GM23248 (cell line): ENCODE data around the gene TSPEAR. TPM values are rescaled to one million over a fixed set of nuclear protein-coding genes. Genes with fewer than 3 reads are reported as not detected.

Experiments
- DNase-seq: peaks from one replicate; pipeline ENCODE4 v3.0.0-alpha.2; 2015
- H2AFZ ChIP-seq: fragments of 200-600 bp; sonication (generic); 2 replicates; pipeline ENCODE4 v1.6.1; 2016; ENCODE audit warnings: antibody characterized with exemption
- H3F3A ChIP-seq: fragments of 200-600 bp; sonication (generic); 2 replicates; pipeline ENCODE4 v1.6.1; 2016; ENCODE audit warnings: mild to moderate bottlenecking, antibody characterized with exemption, mixed run types; ENCODE audit not compliant: insufficient read depth
- H3K27ac ChIP-seq: fragments of 200-600 bp; sonication (generic); 2 replicates; pipeline ENCODE4 v1.5.1; 2016; ENCODE audit warnings: mild to moderate bottlenecking
- H3K27me3 ChIP-seq: fragments of 200-600 bp; sonication (generic); replicated peaks from 2 replicates; pipeline ENCODE4 v1.6.1; 2016; ENCODE audit warnings: mild to moderate bottlenecking; ENCODE audit not compliant: insufficient read depth
- H3K36me3 ChIP-seq: fragments of 200-600 bp; sonication (generic); 2 replicates; pipeline ENCODE4 v1.6.1; 2016; ENCODE audit warnings: low read depth, mild to moderate bottlenecking
- H3K4me1 ChIP-seq: fragments of 200-600 bp; sonication (generic); 2 replicates; pipeline ENCODE4 v1.6.1; 2016; ENCODE audit warnings: mild to moderate bottlenecking; ENCODE audit not compliant: insufficient read depth
- H3K4me2 ChIP-seq: fragments of 200-600 bp; sonication (generic); one replicate; pipeline ENCODE4 v1.6.1; 2016; ENCODE audit warnings: mild to moderate bottlenecking; ENCODE audit not compliant: unreplicated experiment
- H3K4me3 ChIP-seq: fragments of 200-600 bp; sonication (generic); 2 replicates; pipeline ENCODE4 v1.5.1; 2016; ENCODE audit warnings: mild to moderate bottlenecking
- H3K79me2 ChIP-seq: fragments of 200-600 bp; sonication (generic); 2 replicates; pipeline ENCODE4 v1.6.1; 2016; ENCODE audit warnings: mild to moderate bottlenecking; ENCODE audit not compliant: insufficient read depth
- H3K9ac ChIP-seq: fragments of 200-600 bp; sonication (generic); 2 replicates; pipeline ENCODE4 v1.6.1; 2016; ENCODE audit warnings: mild to moderate bottlenecking
- H3K9me2 ChIP-seq: fragments of 200-600 bp; sonication (generic); 2 replicates; pipeline ENCODE4 v1.6.1; 2016; ENCODE audit warnings: mixed run types, mild to moderate bottlenecking, moderate library complexity; ENCODE audit not compliant: insufficient read depth
- H3K9me3 ChIP-seq: fragments of 200-600 bp; sonication (generic); one replicate; pipeline ENCODE4 v1.6.1; 2017; ENCODE audit warnings: low read depth
- H4K20me1 ChIP-seq: fragments of 200-600 bp; sonication (generic); 2 replicates; pipeline ENCODE4 v1.6.0; 2016; ENCODE audit not compliant: insufficient read depth
- EZH2 ChIP-seq: fragments of 200-600 bp; sonication (generic); IDR thresholded peaks from 2 replicates; pipeline ENCODE4 v1.6.1; 2018; ENCODE audit warnings: antibody characterized with exemption, mild to moderate bottlenecking; ENCODE audit not compliant: insufficient read depth, poor library complexity, severe bottlenecking
- EZH2phosphoT487 ChIP-seq: fragments of 200-600 bp; sonication (generic); IDR thresholded peaks from 2 replicates; pipeline ENCODE4 v1.6.1; 2018; ENCODE audit warnings: antibody characterized with exemption, moderate library complexity, mild to moderate bottlenecking, low read depth; ENCODE audit not compliant: insufficient read depth
- WGBS, 2 experiments: methylation state at CpG; one replicate each; pipeline ENCODE4 v1.1.6; 2015 to 2017; ENCODE audit warnings: low lambda C conversion rate in 2 of 2, low coverage in 1 of 2; ENCODE audit errors: missing lambda C conversion rate in 2 of 2; 5-methylcytosine and 5-hydroxymethylcytosine counted together
- in situ Hi-C: fragments of 300-500 bp; cut with MboI; formaldehyde crosslinking; loops from 2 replicates; pipeline ENCODE4 v1.15.0; 2020
- polyA plus RNA-seq: library from polyadenylated mRNA; unstranded; fragments of >200 nt; fragmentation: Nextera tagmentation; extraction: Ambion mirVana; gene quantifications from 2 replicates; pipeline ENCODE4 v1.2.1, GENCODE V29; 2016
- total RNA-seq: library from RNA; depleted of rRNA; stranded (reverse); fragments of >200 nt; shearing (Covaris generic); gene quantifications from 2 replicates; pipeline ENCODE4 v1.2.3, GENCODE V29; 2014

TSPEAR gene
- total and polyA plus RNA-seq, 2 experiments from 2014 or later: not detected

DNA sequence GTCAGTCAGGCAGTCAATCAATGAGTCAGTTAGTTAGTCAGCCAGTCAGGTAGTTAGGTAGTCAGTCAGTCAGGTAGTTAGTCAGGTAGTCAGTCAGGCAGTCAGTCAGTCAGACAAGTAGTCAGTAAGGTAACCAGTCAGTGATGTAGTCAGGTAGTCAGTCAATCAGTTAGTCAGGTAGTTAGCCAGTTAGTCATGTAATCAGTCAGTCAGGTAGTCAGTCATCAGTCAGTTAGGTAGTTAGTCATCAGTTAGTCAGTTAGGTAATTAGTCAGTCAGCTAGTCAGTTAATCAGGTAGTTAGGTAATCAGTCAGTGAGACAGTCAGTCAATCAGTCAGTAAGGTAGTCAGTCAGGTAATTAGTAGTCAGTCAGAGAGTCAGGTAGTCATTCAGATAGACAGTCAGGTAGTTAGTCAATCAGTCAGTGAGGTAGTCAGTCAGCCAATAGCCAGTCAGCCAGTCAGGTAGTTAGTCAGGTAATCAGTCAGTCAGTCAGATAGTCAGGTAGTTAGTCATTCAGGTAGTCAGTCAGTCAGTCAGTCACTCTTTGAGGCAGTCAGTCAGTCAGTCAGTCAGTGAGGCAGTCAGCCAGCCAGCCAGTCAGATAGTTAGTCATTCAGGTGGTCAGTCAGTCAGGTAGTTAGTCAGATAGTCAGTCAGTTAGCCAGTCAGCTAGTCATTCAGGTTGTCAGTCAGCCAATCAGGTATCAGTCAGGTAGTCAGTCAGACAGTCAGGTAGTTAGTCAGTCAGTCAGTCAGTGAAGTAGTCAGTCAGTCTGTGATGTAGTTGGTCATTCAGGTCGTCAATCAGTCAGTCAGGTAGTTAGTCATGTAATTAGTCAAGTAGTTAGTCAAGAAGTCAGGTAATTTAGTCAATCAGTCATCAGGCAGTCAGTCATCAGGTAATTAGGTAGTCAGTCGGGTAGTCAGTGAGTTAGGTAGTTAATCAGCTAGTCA lies 186.7 kb downstream of the TSPEAR start:
- in situ Hi-C loops: loop anchor here (25.0 kb wide), 1 partner anchor 413 kb away; the partner anchor contains the start of gene SLX9
- no peaks in the 10 kb centered on the region for H3K9me2 ChIP-seq
- DNase-seq: no peak
- no peaks in the 10 kb centered on the region for H4K20me1 ChIP-seq
- H3K27me3 ChIP-seq: no peaks in the 10 kb centered on the region
- no peak overlapping the region for H2AFZ ChIP-seq
- no peak overlapping the region for H3K4me2 ChIP-seq
- no peak overlapping the region for H3K27ac ChIP-seq
- 45 to 49% methylated on average over 2 of the region's 2 CpGs for WGBS, 2 experiments
- no peak for TF ChIP-seq EZH2
- TF ChIP-seq EZH2phosphoT487: no peak
- H3K9me3 ChIP-seq: no peaks in the 10 kb centered on the region
- no peak overlapping the region for H3K4me3 ChIP-seq
- H3K4me1 ChIP-seq: no peaks in the 10 kb centered on the region
- H3K9ac ChIP-seq: no peak overlapping the region
- no peaks in the 10 kb centered on the region for H3K36me3 ChIP-seq
- no peaks in the 10 kb centered on the region for H3F3A ChIP-seq
- no peaks in the 10 kb centered on the region for H3K79me2 ChIP-seq

DNA sequence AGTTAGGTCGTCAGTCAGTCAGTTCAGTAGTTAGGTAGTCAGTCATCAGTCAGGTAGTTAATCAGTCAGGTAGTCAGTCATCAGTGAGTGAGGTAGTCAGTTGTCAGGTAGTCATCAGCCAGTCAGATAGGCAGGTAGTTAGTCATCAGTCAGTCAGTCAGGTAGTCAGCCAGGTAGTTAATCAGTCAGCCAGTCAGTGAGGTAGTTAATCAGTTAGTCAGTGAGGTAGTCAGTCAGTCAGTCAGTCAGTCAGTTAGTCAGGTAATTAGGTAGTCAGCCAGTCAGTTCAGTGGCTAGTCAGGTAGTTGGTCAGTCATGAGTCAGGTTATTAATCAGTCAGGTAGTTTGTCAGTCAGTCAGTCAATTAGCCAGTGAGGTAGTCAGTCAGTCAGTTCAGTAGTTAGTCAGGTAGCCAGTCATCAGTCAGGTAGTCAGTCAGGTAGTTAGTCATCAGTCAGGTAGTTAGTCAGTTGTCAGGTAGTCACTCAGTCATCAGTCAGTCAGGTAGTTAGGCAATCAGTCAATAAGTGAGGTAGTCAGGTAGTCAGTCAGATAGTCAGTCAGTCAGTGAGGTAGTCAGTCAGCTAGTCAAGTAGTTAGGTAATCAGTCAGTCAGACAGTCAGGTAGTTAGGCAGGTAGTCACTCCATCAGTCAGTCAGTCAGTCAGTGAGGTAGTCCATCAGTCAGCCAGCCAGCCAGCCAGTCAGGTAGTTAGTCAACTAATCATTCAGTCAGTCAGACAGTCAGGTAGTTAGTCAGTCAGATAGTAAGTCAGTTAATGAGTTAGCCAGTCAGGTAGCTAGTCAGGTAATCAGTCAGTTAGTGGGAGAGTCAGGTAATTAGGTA lies 187.6 kb downstream of the TSPEAR start:
- in situ Hi-C loops: loop anchor here (25.0 kb wide), 1 partner anchor 414 kb away; the partner anchor contains the start of gene SLX9
- Histone ChIP-seq H3K4me1 (no peaks in the 10 kb centered on the region), H3K4me2 (no peak overlapping the region), H3K36me3 (no peaks in the 10 kb centered on the region), H3K27ac (no peak overlapping the region), H3K9ac (no peak overlapping the region), H4K20me1 (no peaks in the 10 kb centered on the region), H2AFZ (no peak overlapping the region), H3K79me2 (no peaks in the 10 kb centered on the region), H3F3A (no peaks in the 10 kb centered on the region), H3K4me3 (no peak overlapping the region), H3K9me3 (no peaks in the 10 kb centered on the region), H3K9me2 (no peaks in the 10 kb centered on the region), H3K27me3 (no peaks in the 10 kb centered on the region)
- no peak for DNase-seq
- TF ChIP-seq EZH2 (no peak), EZH2phosphoT487 (no peak)
- WGBS, 2 experiments: 31 to 64% methylated on average over 1 of the region's 1 CpG

DNA sequence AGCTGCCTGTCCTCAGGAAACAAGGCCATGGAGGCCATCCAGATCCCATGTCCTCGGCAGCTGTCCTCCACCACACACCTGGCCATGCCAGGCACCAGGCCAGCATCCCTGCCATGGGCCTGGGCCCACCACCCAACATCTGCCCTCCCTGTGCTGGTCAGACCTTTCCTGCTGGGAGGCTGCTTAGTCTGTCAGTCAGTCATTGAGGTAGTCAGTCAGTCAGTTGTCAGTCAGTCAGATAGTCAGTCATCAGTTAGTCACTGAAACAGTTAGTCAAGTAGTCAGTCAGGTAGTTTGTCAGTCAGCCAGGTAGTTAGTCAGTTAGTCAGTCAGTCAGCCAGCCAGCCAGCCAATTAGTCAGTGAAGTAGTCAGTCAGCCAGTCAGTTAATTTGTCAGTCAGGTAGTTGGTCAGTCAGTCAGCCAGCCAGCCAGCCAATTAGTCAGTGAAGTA lies 188.6 kb downstream of the TSPEAR start:
- Histone ChIP-seq H3F3A (no peaks in the 10 kb centered on the region), H3K9me3 (no peaks in the 10 kb centered on the region), H3K27me3 (peaks cover 2% of the 10 kb centered on the region; the same call in 1 of the 2 replicates), H4K20me1 (no peaks in the 10 kb centered on the region), H2AFZ (no peak overlapping the region), H3K4me1 (no peaks in the 10 kb centered on the region), H3K79me2 (no peaks in the 10 kb centered on the region), H3K4me3 (no peak overlapping the region), H3K27ac (no peak overlapping the region), H3K36me3 (no peaks in the 10 kb centered on the region), H3K9ac (no peak overlapping the region), H3K9me2 (no peaks in the 10 kb centered on the region), H3K4me2 (no peak overlapping the region)
- DNase-seq: no peak
- WGBS, 2 experiments: 73 to 80% methylated on average over 1 of the region's 1 CpG
- no peak for TF ChIP-seq EZH2phosphoT487
- TF ChIP-seq EZH2: no peak
- in situ Hi-C loops: loop anchor here (25.0 kb wide), 1 partner anchor 415 kb away; the partner anchor contains the start of gene SLX9
